Measurements from ENCODE around the gene LPAR6. TPM values are rescaled to one million over a fixed set of nuclear protein-coding genes. Genes with fewer than 3 reads are reported as not detected.

Gene LPAR6
- total and polyA plus RNA-seq, 2 of the 13 experiments (the other 11 are each of a cell fraction or from before 2014, with no cell fraction given), result 24.4 to 149 TPM

GRCh38 chr13:48383384-48383783 is 29.5 kb downstream of the LPAR6 start:
- Histone ChIP-seq H3K27me3 (ENCODE audit: control insufficient read depth in 1 of 2, insufficient read depth in 2 of 2, low read length in 2 of 2) (no peaks in the 10 kb centered on the region), H3K4me1 (ENCODE audit: insufficient read depth, low read length) (no peaks in the 10 kb centered on the region), H3K9me3 (ENCODE audit: low read length) (no peaks in the 10 kb centered on the region), H2AFZ (ENCODE audit: low read length) (no peak overlapping the region), H3K9ac (ENCODE audit: insufficient read depth, low read depth, low read length) (no peak overlapping the region), H3K79me2 (ENCODE audit: insufficient read depth, low read length) (no peaks in the 10 kb centered on the region), H3K4me3 (replicated peaks in 1 of 3; ENCODE audit: insufficient read depth in 1 of 3, low read depth in 2 of 3, low read length in 3 of 3) (no peak overlapping the region), H4K20me1 (ENCODE audit: insufficient read depth, low read length) (no peaks in the 10 kb centered on the region), H3K4me2 (ENCODE audit: low read depth, low read length) (no peak overlapping the region), H3K27ac (ENCODE audit: extremely low read length, insufficient read depth, low read length) (no peak overlapping the region), H3K36me3 (replicated peaks in 1 of 2; ENCODE audit: control insufficient read depth in 1 of 2, insufficient read depth in 2 of 2, low read length in 2 of 2) (peaks cover 0 to 17% of the 10 kb centered on the region in 2 experiments; a peak in 4 of 5 replicates)
- no TSS peak for BruUV-seq (replicated peaks)
- intact Hi-C loops (cut with micrococcal nuclease; ENCODE audit: unreplicated experiment) (no loop called here), in situ Hi-C loops (cut with HindIII; ENCODE audit: extremely low pct_ligation_motif_present, low pct_unique_long_range_greater_than_20kb) (no loop called here)
- ATAC-seq, result no peak
- TF ChIP-seq MAFK (conservative IDR thresholded peaks at IDR 0.05 in 1 of 2, IDR thresholded peaks at IDR 0.05 in 1 of 2; ENCODE audit: low read length in 2 of 2) (peak; percentile 32 to 81; a peak in 2 of 4 replicates), SMAD3 (CRISPR knock-in tag; IDR thresholded peaks at IDR 0.05) (no peak), HOMEZ (CRISPR knock-in tag; IDR thresholded peaks at IDR 0.05; ENCODE audit: low read depth) (no peak), NFE2L2 (IDR thresholded peaks at IDR 0.05; ENCODE audit: low read length) (peak; percentile 19; the same call in 1 of the 2 replicates), BATF2 (CRISPR knock-in tag; IDR thresholded peaks at IDR 0.05) (no peak), HMGXB3 (CRISPR knock-in tag; IDR thresholded peaks at IDR 0.05; ENCODE audit: borderline replicate concordance) (no peak), KLF15 (CRISPR knock-in tag; IDR thresholded peaks at IDR 0.05; ENCODE audit: borderline replicate concordance) (no peak), RFX5 (IDR thresholded peaks at IDR 0.05; ENCODE audit: low read depth, low read length) (no peak), AHDC1 (CRISPR knock-in tag; IDR thresholded peaks at IDR 0.05; ENCODE audit: borderline replicate concordance) (no peak), CCAR2 (optimal IDR thresholded peaks at IDR 0.05; ENCODE audit: low read depth, low read length) (no peak), MAFF (IDR thresholded peaks at IDR 0.05; ENCODE audit: low read depth, low read length) (peak; percentile 70; the same call in 1 of the 2 replicates), CEBPG (CRISPR knock-in tag; IDR thresholded peaks at IDR 0.05) (no peak)
- DNase-seq (ENCODE audit: low spot score), result no peak
- ChIA-PET POLR2A (no interaction called here), CTCF (ENCODE audit: low intra/inter-chr PET ratio, low total read pairs) (no interaction called here)
- no peak for FAIRE-seq
- 97% methylated on average over 2 of the region's 2 CpGs for WGBS (ENCODE audit: low lambda C conversion rate)

Data from HepG2 (cell line).